ENCODE results near the gene FPGT. TPM values are rescaled to one million over a fixed set of nuclear protein-coding genes. Genes with fewer than 3 reads are reported as not detected.
"Not testable (repeated sequence)": the region's sequence is repeated elsewhere in the genome, so short reads cannot be mapped to it uniquely, and the experiment has no call there.

Gene FPGT
- total and polyA plus RNA-seq, 9 of the 15 experiments (the other 6 are each of a cell fraction or from before 2014, with no cell fraction given): 11.6 to 24.3 (median 22.5) TPM

GRCh38 chr1:74161497-74161896 lies 36.5 kb upstream of the FPGT start:
- Histone ChIP-seq H3K4me3 (no peak overlapping the region), H4K20me1 (replicated peaks; ENCODE audit: control insufficient read depth, insufficient read depth, low read length) (no peaks in the 10 kb centered on the region), H3K79me2 (ENCODE audit: control insufficient read depth, insufficient read depth, low read length) (no peaks in the 10 kb centered on the region), H3K36me3 (ENCODE audit: control insufficient read depth, insufficient read depth, low read length) (no peaks in the 10 kb centered on the region), H3K27ac (ENCODE audit: extremely low read depth, low read depth, low read length) (no peak overlapping the region), H2AFZ (ENCODE audit: low read depth, low read length) (no peak overlapping the region), H3K9me3 (replicated peaks; ENCODE audit: control insufficient read depth, insufficient read depth, low read depth, low read length) (no peaks in the 10 kb centered on the region), H3K9me1 (ENCODE audit: control insufficient read depth, insufficient read depth, low read length) (no peaks in the 10 kb centered on the region), H3K4me2 (ENCODE audit: insufficient read depth, low read length) (no peak overlapping the region), H3K27me3 (ENCODE audit: control insufficient read depth in 2 of 2, insufficient read depth in 2 of 2, low read length in 2 of 2) (no peaks in the 10 kb centered on the region), H3K4me1 (replicated peaks in 1 of 2; ENCODE audit: control insufficient read depth in 2 of 2, insufficient read depth in 2 of 2, low read length in 2 of 2) (no peaks in the 10 kb centered on the region), H3K9ac (ENCODE audit: insufficient read depth in 1 of 2, low read depth in 2 of 2, low read length in 2 of 2) (no peak overlapping the region)
- in situ Hi-C loops (cut with MboI) (no loop called here), intact Hi-C loops (cut with micrococcal nuclease) (no loop called here)
- no TSS peak for BruUV-seq (replicated peaks)
- TF ChIP-seq CBX2 (IDR thresholded peaks at IDR 0.05; ENCODE audit: insufficient read depth, low read length, poor library complexity, severe bottlenecking): no peak
- TF ChIP-seq GTF2F1 (IDR thresholded peaks at IDR 0.05; ENCODE audit: low read depth, low read length): no peak
- TF ChIP-seq RNF2 (IDR thresholded peaks at IDR 0.05): no peak
- FAIRE-seq (no peak), ATAC-seq (no peak), DNase-seq (ENCODE audit: extremely low read depth in 1 of 4, low spot score in 3 of 4) (no peak)
- ChIA-PET CTCF (ENCODE audit: low intra/inter-chr PET ratio) (no interaction called here), POLR2A (no interaction called here)

- Histone ChIP-seq H3K9me1 (ENCODE audit: control insufficient read depth, insufficient read depth, low read length) (no peaks in the 10 kb centered on the region), H3K27me3 (ENCODE audit: control insufficient read depth in 2 of 2, insufficient read depth in 2 of 2, low read length in 2 of 2) (no peaks in the 10 kb centered on the region), H3K27ac (ENCODE audit: extremely low read depth, low read depth, low read length) (no peak overlapping the region), H3K9ac (ENCODE audit: insufficient read depth in 1 of 2, low read depth in 2 of 2, low read length in 2 of 2) (no peak overlapping the region), H3K9me3 (replicated peaks; ENCODE audit: control insufficient read depth, insufficient read depth, low read depth, low read length) (no peaks in the 10 kb centered on the region), H3K4me1 (replicated peaks in 1 of 2; ENCODE audit: control insufficient read depth in 2 of 2, insufficient read depth in 2 of 2, low read length in 2 of 2) (no peaks in the 10 kb centered on the region), H4K20me1 (replicated peaks; ENCODE audit: control insufficient read depth, insufficient read depth, low read length) (no peaks in the 10 kb centered on the region), H3K36me3 (ENCODE audit: control insufficient read depth, insufficient read depth, low read length) (no peaks in the 10 kb centered on the region), H3K4me3 (no peak overlapping the region), H3K79me2 (ENCODE audit: control insufficient read depth, insufficient read depth, low read length) (no peaks in the 10 kb centered on the region), H3K4me2 (ENCODE audit: insufficient read depth, low read length) (no peak overlapping the region), H2AFZ (ENCODE audit: low read depth, low read length) (no peak overlapping the region)
- TF ChIP-seq IFI16 (CRISPR knock-in tag; IDR thresholded peaks at IDR 0.05): no peak
- TF ChIP-seq NFIX (CRISPR knock-in tag; IDR thresholded peaks at IDR 0.05; ENCODE audit: low read depth): no peak
- DNase-seq (ENCODE audit: extremely low read depth in 1 of 4, low spot score in 3 of 4): no peak
- WGBS (ENCODE audit: insufficient coverage, low coverage, missing lambda C conversion rate): 0% methylated on average over 5 of the region's 5 CpGs
- in situ Hi-C loops (cut with MboI): no loop called here
- no peak for FAIRE-seq
- ATAC-seq: no peak
- ChIA-PET CTCF (ENCODE audit: low intra/inter-chr PET ratio) (no interaction called here), POLR2A (no interaction called here)
- no TSS peak for BruUV-seq (replicated peaks)
- intact Hi-C loops (cut with micrococcal nuclease): no loop called here
These were observed 35.7 kb upstream of the FPGT start for GRCh38 chr1:74162333-74162732.

GRCh38 chr1:74174423-74174822 lies 23.6 kb upstream of the FPGT start:
- H3K27ac ChIP-seq (ENCODE audit: extremely low read depth, low read depth, low read length); H3K4me3 ChIP-seq; H3K27me3 ChIP-seq (ENCODE audit: control insufficient read depth in 2 of 2, insufficient read depth in 2 of 2, low read length in 2 of 2); CTCF ChIA-PET (ENCODE audit: low intra/inter-chr PET ratio); H2AFZ ChIP-seq (ENCODE audit: low read depth, low read length); H3K9me3 ChIP-seq (replicated peaks; ENCODE audit: control insufficient read depth, insufficient read depth, low read depth, low read length); H3K4me1 ChIP-seq (replicated peaks in 1 of 2; ENCODE audit: control insufficient read depth in 2 of 2, insufficient read depth in 2 of 2, low read length in 2 of 2); H3K9ac ChIP-seq (ENCODE audit: insufficient read depth in 1 of 2, low read depth in 2 of 2, low read length in 2 of 2); H3K36me3 ChIP-seq (ENCODE audit: control insufficient read depth, insufficient read depth, low read length); BruUV-seq (replicated peaks); in situ Hi-C loops (cut with MboI); H3K9me1 ChIP-seq (ENCODE audit: control insufficient read depth, insufficient read depth, low read length); H3K4me2 ChIP-seq (ENCODE audit: insufficient read depth, low read length); H4K20me1 ChIP-seq (replicated peaks; ENCODE audit: control insufficient read depth, insufficient read depth, low read length); ATAC-seq; FAIRE-seq; H3K79me2 ChIP-seq (ENCODE audit: control insufficient read depth, insufficient read depth, low read length); DNase-seq (ENCODE audit: extremely low read depth in 1 of 4, low spot score in 3 of 4); intact Hi-C loops (cut with micrococcal nuclease): not testable (repeated sequence)
- POLR2A ChIA-PET: interaction anchor here (0.6 kb wide), 1 partner anchor 306 kb away, joined by 3 read pairs; no protein-coding TSS in a partner anchor
- whole genome bisulfite sequencing (ENCODE audit: insufficient coverage, low coverage, missing lambda C conversion rate): 0% methylated on average over 1 of the region's 1 CpG

Data from K562 (cell line).